ENCODE data around the gene TAF13.

Gene TAF13

GRCh38 chr1:109048335-109048734 lies 27.5 kb downstream of the TAF13 start:
- TF ChIP-seq CTCF (conservative IDR thresholded peaks at IDR 0.05; ENCODE audit: low read length), result no peak
- DNase-seq (ENCODE audit: low read depth), result no peak
- no peak overlapping the region for H3K4me3 ChIP-seq (ENCODE audit: low read length)

DNA sequence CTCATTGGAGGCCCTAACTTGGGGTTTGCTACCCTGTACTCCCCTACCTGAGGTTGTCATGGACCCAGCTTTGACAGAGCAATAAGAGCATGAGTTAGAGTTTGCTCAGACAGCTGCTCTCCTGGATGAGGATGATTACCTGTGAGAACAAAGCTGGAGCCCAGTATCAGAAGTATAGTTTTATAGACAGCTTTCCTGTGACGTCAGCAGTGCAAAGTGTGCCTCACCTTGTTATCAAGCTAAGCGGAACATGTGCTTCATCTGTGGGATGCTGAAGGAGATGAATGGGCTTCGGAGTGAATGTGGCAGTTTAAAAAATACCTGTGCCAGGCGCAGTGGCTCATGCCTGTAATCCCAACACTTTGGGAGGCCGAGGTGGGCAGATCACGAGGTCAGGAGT lies 28.5 kb downstream of the TAF13 start:
- no peak for DNase-seq (ENCODE audit: low read depth)
- no peak for TF ChIP-seq CTCF (conservative IDR thresholded peaks at IDR 0.05; ENCODE audit: low read length)
- H3K4me3 ChIP-seq (ENCODE audit: low read length), result no peak overlapping the region

- no peak for TF ChIP-seq CTCF (conservative IDR thresholded peaks at IDR 0.05; ENCODE audit: low read length)
- no peak for DNase-seq (ENCODE audit: low read depth)
- H3K4me3 ChIP-seq (ENCODE audit: low read length), result no peak overlapping the region
Measured at GRCh38 chr1:109046671-109047070, 29.1 kb downstream of the TAF13 start.

DNA sequence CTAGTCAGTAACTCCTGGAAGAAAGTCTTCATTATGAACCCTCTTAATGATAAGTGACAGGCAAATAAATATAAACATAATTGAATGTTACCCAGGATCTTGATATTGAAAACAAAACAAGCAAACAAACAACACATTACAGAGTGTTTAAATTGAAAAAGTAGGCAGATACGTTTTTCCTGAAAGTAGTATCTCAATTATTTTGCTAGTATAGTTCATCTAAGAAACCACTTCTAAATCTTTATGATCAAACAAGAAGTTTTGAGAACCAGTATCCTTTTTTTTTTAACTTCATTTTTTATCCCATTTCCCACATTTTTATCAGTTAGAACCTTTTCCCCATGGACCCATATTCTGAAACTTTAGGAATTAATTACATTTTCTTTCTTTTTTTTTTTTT lies 30.2 kb downstream of the TAF13 start:
- no peak overlapping the region for H3K4me3 ChIP-seq (ENCODE audit: low read length)
- no peak for DNase-seq (ENCODE audit: low read depth)
- TF ChIP-seq CTCF (conservative IDR thresholded peaks at IDR 0.05; ENCODE audit: low read length), result no peak

GRCh38 chr1:109041621-109042468 lies 34.0 kb downstream of the TAF13 start, which contains the start of gene WDR47:
TSS of gene WDR47 (minus strand) at chr1:109042102. CDS start at chr1:109023512, 18,590 bp downstream.
- peak; percentile 95 for DNase-seq (ENCODE audit: low read depth)
- no peak for TF ChIP-seq CTCF (conservative IDR thresholded peaks at IDR 0.05; ENCODE audit: low read length)

DNA sequence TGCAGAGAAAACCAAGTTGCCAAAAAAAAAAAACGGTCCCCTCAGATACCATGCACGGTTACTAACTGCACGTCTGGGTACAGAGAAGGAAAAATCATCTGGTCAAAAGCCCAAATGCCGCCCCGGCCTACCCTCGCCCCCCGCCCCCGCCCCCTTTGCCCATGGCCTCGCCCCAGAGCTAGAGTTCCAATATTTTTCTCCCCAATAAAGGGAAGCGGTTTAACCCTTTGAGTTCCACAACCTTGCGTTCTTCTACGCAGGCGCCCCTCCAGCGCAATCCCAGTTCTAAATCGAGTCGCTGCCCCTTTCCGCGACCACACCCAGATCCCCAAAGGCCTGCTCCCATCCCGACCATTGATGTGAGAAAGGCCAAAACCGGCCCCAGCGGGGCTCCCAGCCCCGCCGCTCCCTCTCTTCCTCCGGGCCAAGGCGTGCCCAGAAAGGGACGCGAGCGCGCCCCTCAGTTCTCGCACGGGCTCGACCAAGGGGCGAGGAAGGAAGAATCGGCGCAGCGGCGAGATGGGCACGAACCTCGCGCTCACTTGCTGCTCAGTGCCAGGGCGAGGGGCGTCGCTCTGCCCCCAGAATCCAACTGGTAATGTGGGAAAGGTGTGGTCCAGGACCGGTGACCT lies 34.7 kb downstream of the TAF13 start:
- no peak for TF ChIP-seq CTCF (conservative IDR thresholded peaks at IDR 0.05; ENCODE audit: low read length)
- H3K4me3 ChIP-seq (ENCODE audit: low read length), result peak overlapping the region; percentile 90
- DNase-seq (ENCODE audit: low read depth), result peak; percentile 8

More at GRCh38 chr1:109041621-109042468, 34.0 kb downstream of the TAF13 start, which contains the start of gene WDR47:
- H3K4me3 ChIP-seq (ENCODE audit: low read length), result peak within 1 kb of the TSS; percentile 90

- H3K4me3 ChIP-seq (ENCODE audit: low read length), result peak overlapping the region; percentile 90
- TF ChIP-seq CTCF (conservative IDR thresholded peaks at IDR 0.05; ENCODE audit: low read length), result no peak
- no peak for DNase-seq (ENCODE audit: low read depth)
Measured at GRCh38 chr1:109040627-109040988, 35.2 kb downstream of the TAF13 start.
